Neuronal stem cell (in vitro differentiated cells): Measurements from ENCODE around the gene TMEM132D.

Experiments used
- DNase-seq: peaks from one replicate; pipeline ENCODE4 v3.0.0-alpha.2; 2013; ENCODE audit warnings: low spot score
- H2AFZ ChIP-seq: one replicate; pipeline ENCODE4 v1.6.1; 2013; ENCODE audit warnings: mild to moderate bottlenecking, low read length, inconsistent platforms
- H2AK5ac ChIP-seq: 2 replicates; pipeline ENCODE4 v1.6.1; 2013; ENCODE audit warnings: low read depth, mild to moderate bottlenecking, inconsistent platforms, low read length, moderate library complexity, mixed read lengths
- H2BK120ac ChIP-seq: 2 replicates; pipeline ENCODE4 v1.6.1; 2013; ENCODE audit warnings: low read depth, mild to moderate bottlenecking, inconsistent platforms, low read length, moderate library complexity, mixed read lengths
- H2BK12ac ChIP-seq: one replicate; pipeline ENCODE4 v1.6.1; 2013; ENCODE audit warnings: low read length, inconsistent platforms
- H2BK15ac ChIP-seq: 2 replicates; pipeline ENCODE4 v1.6.1; 2013; ENCODE audit warnings: mild to moderate bottlenecking, low read length, inconsistent platforms, mixed read lengths
- H2BK5ac ChIP-seq: one replicate; pipeline ENCODE4 v1.6.1; 2013; ENCODE audit warnings: inconsistent platforms, mild to moderate bottlenecking, low read length, moderate library complexity
- H3K14ac ChIP-seq: one replicate; pipeline ENCODE4 v1.6.1; 2013; ENCODE audit warnings: low read length, inconsistent platforms
- H3K18ac ChIP-seq: 2 replicates; pipeline ENCODE4 v1.6.1; 2013; ENCODE audit warnings: low read length, inconsistent platforms
- H3K23ac ChIP-seq: 2 replicates; pipeline ENCODE4 v1.6.1; 2013; ENCODE audit warnings: low read depth, mild to moderate bottlenecking, mixed read lengths, low read length, inconsistent platforms; ENCODE audit not compliant: poor library complexity
- H3K27ac ChIP-seq: replicated peaks from 3 replicates; pipeline ENCODE4 v1.5.1; 2013; ENCODE audit warnings: low read length, inconsistent platforms
- H3K27me3 ChIP-seq, 3 experiments: 2 replicates each; pipeline ENCODE4 v1.6.1; 2013; ENCODE audit warnings: low read length in 3 of 3, mild to moderate bottlenecking in 2 of 3, inconsistent platforms in 1 of 3, low read depth in 1 of 3, mixed read lengths in 1 of 3, moderate library complexity in 1 of 3; ENCODE audit not compliant: control insufficient read depth in 3 of 3, insufficient read depth in 3 of 3
- H3K36me3 ChIP-seq, 2 donors: replicated peaks in 1 of 2; 2 replicates each; pipeline ENCODE4 v1.6.1; 2013; ENCODE audit warnings: low read length in 2 of 2; ENCODE audit not compliant: control insufficient read depth in 2 of 2, insufficient read depth in 2 of 2
- H3K4ac ChIP-seq: 2 replicates; pipeline ENCODE4 v1.6.1; 2013; ENCODE audit warnings: inconsistent platforms, mild to moderate bottlenecking, low read length, moderate library complexity
- H3K4me1 ChIP-seq, 2 donors: 1 replicate in 1 of 2; 2 replicates in 1 of 2; pipeline ENCODE4 v1.6.1; 2013; ENCODE audit warnings: low read length in 2 of 2, low read depth in 1 of 2; ENCODE audit not compliant: control insufficient read depth in 2 of 2, insufficient read depth in 1 of 2
- H3K4me2 ChIP-seq: one replicate; pipeline ENCODE4 v1.6.1; 2013; ENCODE audit warnings: mild to moderate bottlenecking, low read length, inconsistent platforms; ENCODE audit not compliant: insufficient read depth, poor library complexity, severe bottlenecking
- H3K4me3 ChIP-seq, 2 donors: 2 replicates each; pipeline ENCODE4 v1.5.1; 2013; ENCODE audit warnings: low read length in 2 of 2, mild to moderate bottlenecking in 2 of 2, inconsistent platforms in 1 of 2, moderate library complexity in 1 of 2
- H3K79me1 ChIP-seq: one replicate; pipeline ENCODE4 v1.6.1; 2013; ENCODE audit warnings: low read depth, mild to moderate bottlenecking, inconsistent platforms, low read length, moderate library complexity
- H3K9ac ChIP-seq: one replicate; pipeline ENCODE4 v1.6.1; 2013; ENCODE audit warnings: mild to moderate bottlenecking, low read depth, low read length, inconsistent platforms; ENCODE audit not compliant: poor library complexity
- H3K9me3 ChIP-seq, 2 donors: replicated peaks in 1 of 2; 2 replicates each; pipeline versions ENCODE3 to v1.6.1; 2013; ENCODE audit warnings: low read length in 2 of 2, mild to moderate bottlenecking in 2 of 2, inconsistent platforms in 1 of 2, low read depth in 1 of 2, mixed read lengths in 1 of 2, moderate library complexity in 1 of 2; ENCODE audit not compliant: control insufficient read depth in 2 of 2, insufficient read depth in 1 of 2
- H4K8ac ChIP-seq: one replicate; pipeline ENCODE4 v1.6.1; 2013; ENCODE audit warnings: low read depth, mild to moderate bottlenecking, inconsistent platforms, low read length, moderate library complexity
- H4K91ac ChIP-seq: one replicate; pipeline ENCODE4 v1.6.1; 2013; ENCODE audit warnings: low read length, low read depth, mild to moderate bottlenecking, inconsistent platforms; ENCODE audit not compliant: poor library complexity
- WGBS, 2 donors: extraction: QIAGEN DNeasy Blood & Tissue Kit; methylation state at CpG; one replicate each; pipeline ENCODE4 v1.1.7; 2013; ENCODE audit warnings: missing lambda C conversion rate in 2 of 2, mixed read lengths in 1 of 2; ENCODE audit not compliant: insufficient read length in 2 of 2, insufficient replicate concordance in 1 of 2; ENCODE audit errors: extremely low coverage in 2 of 2; 5-methylcytosine and 5-hydroxymethylcytosine counted together

Gene TMEM132D

DNA sequence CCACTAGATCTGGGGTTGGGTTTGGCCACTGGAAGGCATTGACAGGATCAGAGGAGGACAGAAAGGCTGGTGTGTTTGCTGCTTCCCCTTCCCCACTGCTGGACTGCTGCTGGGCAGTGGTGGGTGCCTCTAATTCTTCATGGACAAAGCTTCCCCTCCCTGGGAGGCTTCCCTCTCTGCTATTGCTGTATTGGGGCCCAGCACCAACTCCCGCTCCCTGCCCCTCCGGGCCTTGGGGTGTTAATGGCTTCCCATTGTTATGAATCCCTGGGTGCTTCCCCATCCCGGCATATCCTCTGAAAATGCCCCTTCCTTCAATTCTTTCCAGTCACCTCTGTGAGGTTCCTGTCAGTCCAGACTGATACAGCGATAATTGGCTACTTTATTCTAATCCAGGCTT lies 740.4 kb downstream of the TMEM132D start:
- Histone ChIP-seq H3K14ac (no peak overlapping the region), H2AFZ (no peak overlapping the region), H3K79me1 (no peaks in the 10 kb centered on the region), H2BK15ac (no peak overlapping the region), H3K9me3 (peaks cover 0 to 4% of the 10 kb centered on the region in 2 donors), H2AK5ac (no peak overlapping the region), H3K23ac (no peak overlapping the region), H3K27ac (no peak overlapping the region), H3K4me1 (no peaks in the 10 kb centered on the region), H2BK120ac (no peak overlapping the region), H3K27me3 (no peaks in the 10 kb centered on the region), H3K4ac (no peak overlapping the region), H3K9ac (no peak overlapping the region), H4K91ac (no peak overlapping the region), H4K8ac (no peak overlapping the region), H3K18ac (no peak overlapping the region), H3K36me3 (no peaks in the 10 kb centered on the region), H2BK5ac (no peak overlapping the region), H3K4me2 (no peak overlapping the region), H3K4me3 (no peak overlapping the region), H2BK12ac (no peak overlapping the region)
- no peak for DNase-seq
- WGBS, 2 donors = no CpG with 5 or more reads among the region's 4 CpGs

DNA sequence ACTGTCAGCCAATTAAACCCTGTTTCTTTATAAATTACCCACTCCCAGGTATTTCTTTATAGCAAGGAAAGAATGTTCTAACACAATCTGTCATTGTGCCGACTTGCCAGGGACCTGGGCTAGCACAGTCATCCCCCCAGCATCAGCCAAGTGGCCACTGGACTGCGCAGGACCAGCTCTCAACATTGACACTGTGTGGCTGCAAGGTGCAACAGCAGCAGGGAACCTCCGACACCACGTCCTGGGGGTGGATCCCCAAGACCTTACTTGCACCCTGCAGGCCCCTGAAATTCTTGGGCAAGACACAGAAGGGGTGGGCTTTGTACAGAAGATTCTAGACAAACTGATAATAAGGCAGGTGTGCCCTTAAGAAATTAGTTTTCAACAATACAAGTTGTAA lies 741.0 kb downstream of the TMEM132D start:
- H2BK5ac ChIP-seq = no peak overlapping the region
- H2BK15ac ChIP-seq = no peak overlapping the region
- H3K27me3 ChIP-seq = no peaks in the 10 kb centered on the region
- H2BK12ac ChIP-seq = no peak overlapping the region
- H4K91ac ChIP-seq = no peak overlapping the region
- H3K4ac ChIP-seq = no peak overlapping the region
- H3K23ac ChIP-seq = no peak overlapping the region
- no peak overlapping the region for H2AFZ ChIP-seq
- no peaks in the 10 kb centered on the region for H3K36me3 ChIP-seq
- H3K4me3 ChIP-seq = no peak overlapping the region
- H3K18ac ChIP-seq = no peak overlapping the region
- no peak for DNase-seq
- no peak overlapping the region for H3K9ac ChIP-seq
- H3K27ac ChIP-seq = no peak overlapping the region
- no peaks in the 10 kb centered on the region for H3K79me1 ChIP-seq
- H3K4me1 ChIP-seq = no peaks in the 10 kb centered on the region
- H2BK120ac ChIP-seq = no peak overlapping the region
- no peak overlapping the region for H2AK5ac ChIP-seq
- H3K4me2 ChIP-seq = no peak overlapping the region
- no peak overlapping the region for H4K8ac ChIP-seq
- peaks cover 0 to 4% of the 10 kb centered on the region in 2 donors for H3K9me3 ChIP-seq
- H3K14ac ChIP-seq = no peak overlapping the region
- WGBS, 2 donors = no CpG with 5 or more reads among the region's 4 CpGs

DNA sequence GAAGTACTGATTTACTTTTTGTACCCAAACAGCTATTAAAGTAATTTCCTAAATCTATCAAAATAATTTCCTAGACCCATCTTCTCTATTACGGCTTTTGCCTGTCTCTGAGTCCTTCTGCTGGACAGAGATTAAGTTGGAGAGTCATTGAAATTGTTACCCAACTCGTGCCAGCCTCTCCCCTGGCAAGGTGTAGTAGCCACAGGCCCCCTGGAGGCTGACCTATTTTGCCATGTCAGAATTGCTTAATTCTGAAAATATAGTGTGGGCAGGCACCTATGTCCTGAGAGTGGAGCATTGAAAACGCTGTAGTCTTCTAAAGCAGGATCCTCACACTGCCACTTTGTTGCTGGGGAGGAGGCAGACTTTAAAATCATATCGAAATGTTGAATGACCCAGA lies 742.3 kb downstream of the TMEM132D start:
- H3K23ac ChIP-seq = no peak overlapping the region
- no peak overlapping the region for H4K8ac ChIP-seq
- H2BK12ac ChIP-seq = no peak overlapping the region
- no peak overlapping the region for H2AFZ ChIP-seq
- peaks cover 0 to 4% of the 10 kb centered on the region in 2 donors for H3K9me3 ChIP-seq
- no peak for DNase-seq
- no peaks in the 10 kb centered on the region for H3K4me1 ChIP-seq
- H2BK120ac ChIP-seq = no peak overlapping the region
- H3K4ac ChIP-seq = no peak overlapping the region
- no peak overlapping the region for H4K91ac ChIP-seq
- H2BK5ac ChIP-seq = no peak overlapping the region
- H3K14ac ChIP-seq = no peak overlapping the region
- no peaks in the 10 kb centered on the region for H3K27me3 ChIP-seq
- H3K4me2 ChIP-seq = no peak overlapping the region
- no peak overlapping the region for H2AK5ac ChIP-seq
- no peaks in the 10 kb centered on the region for H3K36me3 ChIP-seq
- WGBS, 2 donors = no CpG with 5 or more reads among the region's 4 CpGs
- H2BK15ac ChIP-seq = no peak overlapping the region
- H3K4me3 ChIP-seq = no peak overlapping the region
- no peak overlapping the region for H3K9ac ChIP-seq
- H3K18ac ChIP-seq = no peak overlapping the region
- H3K27ac ChIP-seq = no peak overlapping the region
- no peaks in the 10 kb centered on the region for H3K79me1 ChIP-seq

DNA sequence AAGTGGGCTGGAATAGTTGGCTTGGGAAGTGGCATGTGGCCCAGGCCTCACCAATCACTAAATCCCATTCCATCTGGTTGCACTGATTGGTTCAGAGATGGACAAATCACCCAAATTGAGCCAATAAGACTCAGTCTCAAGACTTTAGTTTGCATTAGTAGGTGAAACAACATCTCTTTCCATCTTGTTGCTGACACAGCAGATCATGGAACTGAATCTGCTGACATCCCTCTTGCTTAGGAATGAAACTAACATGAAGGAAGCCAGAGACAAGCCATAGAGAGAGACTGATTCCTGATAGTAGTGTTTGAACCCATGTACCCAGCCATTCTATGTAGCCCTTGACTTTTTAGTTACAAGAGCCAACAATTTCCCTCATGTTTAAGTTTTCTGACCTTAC lies 743.5 kb downstream of the TMEM132D start:
- H3K36me3 ChIP-seq = no peaks in the 10 kb centered on the region
- H2BK5ac ChIP-seq = no peak overlapping the region
- no peak overlapping the region for H3K23ac ChIP-seq

More for the DNA sequence above, 743.5 kb downstream of the TMEM132D start:
- H2BK120ac ChIP-seq = no peak overlapping the region
- H3K18ac ChIP-seq = no peak overlapping the region
- no peak overlapping the region for H4K8ac ChIP-seq
- H2BK12ac ChIP-seq = no peak overlapping the region
- H4K91ac ChIP-seq = no peak overlapping the region
- H2BK15ac ChIP-seq = no peak overlapping the region
- no peak overlapping the region for H2AK5ac ChIP-seq
- no peak overlapping the region for H3K27ac ChIP-seq
- H3K4me2 ChIP-seq = no peak overlapping the region
- H3K4ac ChIP-seq = no peak overlapping the region
- H3K4me3 ChIP-seq = no peak overlapping the region
- no peak for DNase-seq
- H3K4me1 ChIP-seq = no peaks in the 10 kb centered on the region
- H2AFZ ChIP-seq = no peak overlapping the region
- H3K79me1 ChIP-seq = no peaks in the 10 kb centered on the region
- H3K9ac ChIP-seq = no peak overlapping the region
- H3K14ac ChIP-seq = no peak overlapping the region
- H3K27me3 ChIP-seq = no peaks in the 10 kb centered on the region
- peaks cover 0 to 4% of the 10 kb centered on the region in 2 donors for H3K9me3 ChIP-seq
